ENCODE data around the gene OR51G1. TPM values are rescaled to one million over a fixed set of nuclear protein-coding genes. Genes with fewer than 3 reads are reported as not detected.
"Not testable (repeated sequence)": the region's sequence is repeated elsewhere in the genome, so short reads cannot be mapped to it uniquely, and the experiment has no call there.

The OR51G1 gene, protein sequence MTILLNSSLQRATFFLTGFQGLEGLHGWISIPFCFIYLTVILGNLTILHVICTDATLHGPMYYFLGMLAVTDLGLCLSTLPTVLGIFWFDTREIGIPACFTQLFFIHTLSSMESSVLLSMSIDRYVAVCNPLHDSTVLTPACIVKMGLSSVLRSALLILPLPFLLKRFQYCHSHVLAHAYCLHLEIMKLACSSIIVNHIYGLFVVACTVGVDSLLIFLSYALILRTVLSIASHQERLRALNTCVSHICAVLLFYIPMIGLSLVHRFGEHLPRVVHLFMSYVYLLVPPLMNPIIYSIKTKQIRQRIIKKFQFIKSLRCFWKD
- not detected in 2 replicates for total RNA-seq (ENCODE audit: low replicate concordance)
- long read RNA-seq = 0 reads

- Mint-ChIP-seq H3K36me3 (no peaks in the 10 kb centered on the region), H3K9me3 (no peaks in the 10 kb centered on the region), H3K27ac (no peak within 1 kb of the TSS), H3K4me3 (no peak within 1 kb of the TSS), H3K4me1 (ENCODE audit: unreplicated experiment) (no peaks in the 10 kb centered on the region), H3K27me3 (peaks cover 3% of the 10 kb centered on the region)
- no peak for TF ChIP-seq CTCF (conservative IDR thresholded peaks at IDR 0.05)
- DNase-seq (ENCODE audit: extremely low spot score, unreplicated experiment) = no peak
Measured at GRCh38 chr11:4924239-4924638, at the start of gene OR51G1. OR51G1 (minus strand) TSS chr11:4924339; CDS start chr11:4924339, 0 bp downstream.

DNA sequence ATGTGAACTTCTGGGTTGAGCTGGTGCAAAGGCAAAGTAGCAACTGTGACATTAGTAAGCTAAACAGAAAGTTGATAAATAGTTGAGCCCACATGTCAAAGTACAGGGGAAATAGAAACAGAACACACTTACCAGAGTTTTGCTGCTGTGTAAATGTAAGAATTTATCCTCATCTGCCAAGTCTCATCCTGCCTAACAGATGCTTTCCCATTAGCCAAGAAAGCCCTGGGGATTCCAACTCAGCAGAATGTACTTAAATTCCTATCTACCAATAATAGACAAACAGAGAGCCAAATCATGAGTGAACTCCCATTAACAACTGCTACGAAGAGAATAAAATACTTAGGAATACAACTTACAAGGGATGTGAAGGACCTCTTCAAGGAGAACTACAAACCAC is 38.7 kb upstream of the OR51G1 start:
- Mint-ChIP-seq H3K27me3 (no peaks in the 10 kb centered on the region), H3K9me3 (no peaks in the 10 kb centered on the region), H3K27ac (no peak overlapping the region), H3K4me3 (no peak overlapping the region), H3K36me3 (no peaks in the 10 kb centered on the region), H3K4me1 (ENCODE audit: unreplicated experiment) (no peaks in the 10 kb centered on the region)
- no peak for DNase-seq (ENCODE audit: extremely low spot score, unreplicated experiment)
- no peak for TF ChIP-seq CTCF (conservative IDR thresholded peaks at IDR 0.05)

- Mint-ChIP-seq H3K4me1 (ENCODE audit: unreplicated experiment) (no peaks in the 10 kb centered on the region), H3K4me3 (no peak overlapping the region), H3K9me3 (no peaks in the 10 kb centered on the region), H3K36me3 (no peaks in the 10 kb centered on the region), H3K27me3 (no peaks in the 10 kb centered on the region), H3K27ac (no peak overlapping the region)
- DNase-seq (ENCODE audit: extremely low spot score, unreplicated experiment) = no peak
- no peak for TF ChIP-seq CTCF (conservative IDR thresholded peaks at IDR 0.05)
Measured at GRCh38 chr11:4960877-4961276, 36.7 kb upstream of the OR51G1 start.

DNA sequence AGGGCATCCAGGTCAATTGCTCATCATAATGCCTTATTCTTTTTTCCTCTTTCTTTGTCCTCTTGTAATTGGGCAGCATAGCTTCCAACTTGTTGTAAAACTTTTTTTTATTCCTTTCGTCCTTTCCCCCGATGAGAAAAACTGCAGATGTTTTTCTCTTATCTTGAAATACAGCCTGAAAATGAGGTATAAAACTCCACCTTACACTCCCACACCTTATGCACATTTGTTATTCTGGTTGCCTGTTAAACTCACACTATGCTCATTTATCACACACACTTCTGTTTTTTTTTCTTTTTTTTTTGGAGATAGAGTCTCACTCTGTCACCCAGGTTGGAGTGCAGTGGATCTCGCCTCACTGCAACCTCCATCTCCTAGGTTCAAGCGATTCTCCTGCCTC is 33.3 kb upstream of the OR51G1 start:
- TF ChIP-seq CTCF (conservative IDR thresholded peaks at IDR 0.05) = no peak
- Mint-ChIP-seq H3K4me1 (ENCODE audit: unreplicated experiment) (no peaks in the 10 kb centered on the region), H3K9me3 (no peaks in the 10 kb centered on the region), H3K36me3 (no peaks in the 10 kb centered on the region), H3K4me3 (no peak overlapping the region), H3K27me3 (peaks cover 3% of the 10 kb centered on the region), H3K27ac (no peak overlapping the region)
- no peak for DNase-seq (ENCODE audit: extremely low spot score, unreplicated experiment)

DNA sequence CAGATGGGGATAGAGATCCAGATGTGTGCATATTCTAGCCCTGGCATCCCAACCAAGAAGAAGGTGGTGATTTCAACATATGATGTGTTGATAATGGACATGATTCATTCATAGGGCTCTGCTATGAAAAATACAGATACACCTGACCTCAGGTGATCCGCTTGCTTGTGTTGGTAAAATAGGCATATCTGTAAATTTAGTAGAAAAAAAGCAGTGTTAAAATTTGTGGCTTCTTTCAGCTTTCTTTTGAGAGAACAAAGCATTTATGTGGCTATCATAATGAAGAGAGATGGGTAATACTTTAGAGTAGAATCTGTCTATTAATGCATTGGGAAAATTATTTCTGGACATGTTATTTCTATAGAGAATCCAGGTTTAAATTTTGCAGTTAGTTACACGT is 31.5 kb upstream of the OR51G1 start, which contains the start of gene OR51A2:
TSS of gene OR51A2 (minus strand) at position 101 of the 400 bp plus-strand sequence. CDS start at position 101, 0 bp downstream.
- DNase-seq (ENCODE audit: extremely low spot score, unreplicated experiment); H3K9me3 Mint-ChIP-seq; H3K4me1 Mint-ChIP-seq (ENCODE audit: unreplicated experiment); H3K27ac Mint-ChIP-seq; H3K27me3 Mint-ChIP-seq; H3K4me3 Mint-ChIP-seq; H3K36me3 Mint-ChIP-seq: not testable (repeated sequence)

DNA sequence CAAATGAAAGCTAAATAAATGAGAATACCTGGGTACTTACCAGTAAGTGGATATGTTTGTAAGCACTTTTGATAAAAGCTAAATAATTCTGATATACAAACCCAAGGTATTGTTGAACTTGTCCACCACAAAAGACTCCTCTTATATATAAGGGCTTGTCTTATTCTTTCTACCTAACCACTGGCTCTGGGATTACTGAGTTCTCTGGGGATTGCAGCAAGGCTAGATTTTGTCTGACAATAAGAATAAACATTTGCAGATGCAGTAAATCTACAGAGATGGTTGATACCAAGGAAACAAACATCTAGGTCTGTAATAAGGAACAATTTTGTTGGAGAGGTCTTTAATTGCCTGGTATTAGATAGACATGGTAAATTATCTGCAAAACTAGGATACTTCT is 23.4 kb upstream of the OR51G1 start, which contains the start of gene OR51A4:
TSS of gene OR51A4 (minus strand) at position 101 of the 400 bp plus-strand sequence. CDS start 505 bp downstream, outside the sequence.
- TF ChIP-seq CTCF (conservative IDR thresholded peaks at IDR 0.05) = no peak
- no peaks in the 10 kb centered on the region for H3K4me1 Mint-ChIP-seq (ENCODE audit: unreplicated experiment)
- no peak for DNase-seq (ENCODE audit: extremely low spot score, unreplicated experiment)
- H3K27me3 Mint-ChIP-seq = peaks cover 5% of the 10 kb centered on the region
- no peaks in the 10 kb centered on the region for H3K36me3 Mint-ChIP-seq
- no peak within 1 kb of the TSS for H3K27ac Mint-ChIP-seq
- H3K9me3 Mint-ChIP-seq = no peaks in the 10 kb centered on the region
- H3K4me3 Mint-ChIP-seq = no peak within 1 kb of the TSS

Measured in type B pancreatic cell (in vitro differentiated cells).